Endothelial cell of umbilical vein (primary cell): ENCODE results near the gene ZNF516. TPM values are rescaled to one million over a fixed set of nuclear protein-coding genes. Genes with fewer than 3 reads are reported as not detected.

Experiments used
- BruUV-seq: library from RNA; stranded (reverse); fragments of 400-500 nt; replicated peaks from 2 replicates; lab custom pipeline; 2021; lab: Mats Ljungman, UMichigan
- CTCF ChIA-PET: fragments of 300-600, 350-600 bp; sonication (Branson Sonifier 250); formaldehyde crosslinking; loops from one replicate; lab custom pipeline; 2021; ENCODE audit warnings: antibody characterized with exemption, inconsistent platforms; lab: Charles Lee
- POLR2A ChIA-PET: fragments of 300-600, 350-600 bp; sonication (Branson Sonifier 250); formaldehyde crosslinking; loops from one replicate; lab custom pipeline; 2021; ENCODE audit warnings: antibody characterized with exemption, inconsistent platforms; lab: Charles Lee
- DNase-seq: peaks from one replicate; pipeline ENCODE4 v3.0.0-alpha.2; 2011; ENCODE audit warnings: low read depth, low spot score
- FAIRE-seq: peaks from 2 replicates; lab custom pipeline; 2011; peaks lifted over from hg19 to GRCh38; lab: Jason Lieb, UNC
- H2AFZ ChIP-seq: 2 replicates; pipeline ENCODE4 v1.6.0; 2012; ENCODE audit warnings: low read depth, low read length, control low read depth, inconsistent platforms
- H3K27ac ChIP-seq: 2 replicates; pipeline ENCODE4 v1.5.1; 2011; ENCODE audit warnings: low read depth, mild to moderate bottlenecking, control low read depth, low read length, moderate library complexity; ENCODE audit not compliant: insufficient read depth
- H3K27me3 ChIP-seq, 2 experiments: 2 replicates each; pipeline versions ENCODE4 v1.6.0 to v1.6.1; 2011; ENCODE audit warnings: low read length in 2 of 2, mixed read lengths in 1 of 2; ENCODE audit not compliant: control insufficient read depth in 2 of 2, insufficient read depth in 2 of 2
- H3K36me3 ChIP-seq, 2 experiments: 2 replicates in 1 of 2; 3 replicates in 1 of 2; pipeline ENCODE4 v1.5.1; 2011; ENCODE audit warnings: low read length in 2 of 2, mild to moderate bottlenecking in 1 of 2, moderate library complexity in 1 of 2; ENCODE audit not compliant: control insufficient read depth in 2 of 2, insufficient read depth in 2 of 2; ENCODE audit errors: extremely low read depth in 1 of 2
- H3K4me1 ChIP-seq: 3 replicates; pipeline ENCODE4 v1.5.1; 2011; ENCODE audit warnings: mild to moderate bottlenecking, low read length; ENCODE audit not compliant: control insufficient read depth, insufficient read depth; ENCODE audit errors: extremely low read depth
- H3K4me2 ChIP-seq: 2 replicates; pipeline ENCODE4 v1.6.1; 2011; ENCODE audit warnings: low read length, control low read depth, mixed read lengths; ENCODE audit not compliant: insufficient read depth
- H3K4me3 ChIP-seq, 3 experiments: fragments of 200-600 bp in 1 of 3; sonication (generic), shearing (Covaris generic) in 1 of 3; replicated peaks in 1 of 3; 2 replicates each; pipeline ENCODE4 v1.5.1; 2011 to 2016; ENCODE audit warnings: control low read depth in 3 of 3, low read length in 3 of 3, mild to moderate bottlenecking in 2 of 3, inconsistent platforms in 1 of 3, low read depth in 1 of 3, moderate library complexity in 1 of 3; ENCODE audit not compliant: insufficient read depth in 1 of 3
- H3K79me2 ChIP-seq: 2 replicates; pipeline ENCODE4 v1.6.0; 2012; ENCODE audit warnings: low read length, inconsistent platforms; ENCODE audit not compliant: control insufficient read depth, insufficient read depth
- H3K9ac ChIP-seq: replicated peaks from 2 replicates; pipeline ENCODE3; 2011; ENCODE audit warnings: low read length, control low read depth; ENCODE audit not compliant: insufficient read depth; ENCODE audit errors: extremely low read depth
- H3K9me1 ChIP-seq: replicated peaks from 3 replicates; pipeline ENCODE4 v1.6.0; 2011; ENCODE audit warnings: mild to moderate bottlenecking, low read length; ENCODE audit not compliant: control insufficient read depth, insufficient read depth; ENCODE audit errors: extremely low read depth
- H3K9me3 ChIP-seq: replicated peaks from 2 replicates; pipeline ENCODE4 v1.5.1; 2012; ENCODE audit warnings: low read length, inconsistent platforms; ENCODE audit not compliant: control insufficient read depth, insufficient read depth
- H4K20me1 ChIP-seq: replicated peaks from 2 replicates; pipeline ENCODE3; 2011; ENCODE audit warnings: mild to moderate bottlenecking, low read length; ENCODE audit not compliant: control insufficient read depth, insufficient read depth; ENCODE audit errors: extremely low read depth
- EZH2 ChIP-seq: IDR thresholded peaks from 2 replicates; pipeline ENCODE4 v1.6.1; 2012; ENCODE audit warnings: borderline replicate concordance, low read depth, mild to moderate bottlenecking, moderate library complexity, low read length, inconsistent platforms; ENCODE audit not compliant: severe bottlenecking
- FOS ChIP-seq: IDR thresholded peaks from 2 replicates; pipeline ENCODE4 v1.6.1; 2011; ENCODE audit warnings: mild to moderate bottlenecking, low read length, moderate library complexity, borderline replicate concordance; ENCODE audit not compliant: insufficient read depth
- GATA2 ChIP-seq: IDR thresholded peaks from 2 replicates; pipeline ENCODE4 v1.7.0; 2011; ENCODE audit warnings: low read depth, mild to moderate bottlenecking, moderate library complexity, mixed read lengths, low read length; ENCODE audit not compliant: insufficient read length, insufficient read depth
- JUN ChIP-seq: IDR thresholded peaks from 2 replicates; pipeline ENCODE4 v1.6.1; 2011; ENCODE audit warnings: borderline replicate concordance, low read depth; ENCODE audit not compliant: insufficient read length, insufficient read depth
- MYC ChIP-seq: IDR thresholded peaks from one replicate; pipeline ENCODE4 v1.6.1; 2011; ENCODE audit warnings: mild to moderate bottlenecking, low read depth, low read length
- POLR2A ChIP-seq: IDR thresholded peaks from 2 replicates; pipeline ENCODE4 v1.6.1; 2012; ENCODE audit warnings: low read depth, mild to moderate bottlenecking, control low read depth, low read length
- POLR2AphosphoS5 ChIP-seq: IDR thresholded peaks from 2 replicates; pipeline ENCODE4 v1.6.1; 2012; ENCODE audit warnings: low read depth, mild to moderate bottlenecking, control low read depth, low read length, moderate library complexity; ENCODE audit not compliant: insufficient read depth
- dilution Hi-C: fragments of 300-500 bp; cut with MboI; formaldehyde crosslinking; loops from one replicate; pipeline ENCODE4 v1.15.0; 2019; ENCODE audit warnings: low sequenced_read_pairs; ENCODE audit not compliant: extremely low pct_ligation_motif_present
- intact Hi-C: fragments of 100-400 bp; cut with micrococcal nuclease; formaldehyde crosslinking; loops from one replicate; pipeline ENCODE4 v1.10.0; 2022
- polyA plus RNA-seq, 4 experiments: library from polyadenylated mRNA; depleted of rRNA in 3 of 4; stranded (reverse) in 3 of 4; unstranded in 1 of 4; fragments of >200 nt; gene quantifications; 2 replicates each; pipeline versions ENCODE4 v1.2.1 to v1.2.3, GENCODE V29; 2011 to 2012; ENCODE audit warnings: missing spikeins in 1 of 4
- total RNA-seq: library from RNA; stranded (reverse); gene quantifications from 2 replicates; pipeline ENCODE4 v1.2.3, GENCODE V29; 2021
- TF ChIP-seq, protein P1 (sequence below): IDR thresholded peaks from 2 replicates; pipeline ENCODE4 v1.6.1; 2011; ENCODE audit not compliant: insufficient read depth, insufficient read length
- TF ChIP-seq, protein P2 (sequence below), 2 donors: IDR thresholded peaks; 1 replicate in 1 of 2; 2 replicates in 1 of 2; pipeline ENCODE4 v1.5.1; 2011; ENCODE audit warnings: low read length in 2 of 2, mild to moderate bottlenecking in 2 of 2, moderate library complexity in 2 of 2, control low read depth in 1 of 2, inconsistent platforms in 1 of 2, low read depth in 1 of 2; ENCODE audit not compliant: insufficient read depth in 1 of 2; ENCODE audit errors: extremely low read depth in 1 of 2

ZNF516 gene
- total and polyA plus RNA-seq, 2 donors (not counting 3 experiments of a cell fraction or from before 2014, with no cell fraction given) = 3.6 to 19.1 TPM

DNA sequence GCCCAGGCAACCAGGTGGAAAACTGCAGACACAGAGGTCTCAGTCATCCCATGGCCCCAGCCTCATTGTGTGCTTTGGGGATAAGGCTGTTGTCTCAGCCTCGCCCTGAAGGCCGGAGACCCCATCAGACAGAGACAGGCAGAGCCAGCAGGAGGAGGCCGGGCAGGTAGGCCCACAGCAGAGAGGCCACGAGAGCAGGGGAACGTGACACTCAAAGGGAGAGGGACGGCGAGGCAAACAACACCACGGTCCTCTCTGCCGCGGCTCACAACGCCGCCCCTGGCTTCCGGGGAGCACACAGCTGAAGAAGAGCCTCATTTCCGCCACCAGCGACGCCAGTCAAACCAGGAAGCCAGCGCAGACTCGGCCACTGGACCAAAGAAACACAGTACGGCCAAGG, 103.3 kb downstream of the ZNF516 start:
- no TSS peak for BruUV-seq
- POLR2A ChIA-PET = no interaction called here
- H3K36me3 ChIP-seq = no peaks in the 10 kb centered on the region
- H4K20me1 ChIP-seq = no peaks in the 10 kb centered on the region
- no peak overlapping the region for H3K9ac ChIP-seq
- dilution Hi-C loops (no loop called here), intact Hi-C loops (no loop called here)
- CTCF ChIA-PET = no interaction called here
- H3K27me3 ChIP-seq = no peaks in the 10 kb centered on the region
- no peak overlapping the region for H3K4me3 ChIP-seq
- FAIRE-seq (no peak), DNase-seq (no peak)
- no peaks in the 10 kb centered on the region for H3K9me1 ChIP-seq
- H3K27ac ChIP-seq = no peak overlapping the region
- TF ChIP-seq GATA2 = no peak
- TF ChIP-seq, protein P1, sequence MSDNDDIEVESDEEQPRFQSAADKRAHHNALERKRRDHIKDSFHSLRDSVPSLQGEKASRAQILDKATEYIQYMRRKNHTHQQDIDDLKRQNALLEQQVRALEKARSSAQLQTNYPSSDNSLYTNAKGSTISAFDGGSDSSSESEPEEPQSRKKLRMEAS = no peak
- TF ChIP-seq MYC = no peak
- no peak for TF ChIP-seq JUN
- TF ChIP-seq, protein P2, sequence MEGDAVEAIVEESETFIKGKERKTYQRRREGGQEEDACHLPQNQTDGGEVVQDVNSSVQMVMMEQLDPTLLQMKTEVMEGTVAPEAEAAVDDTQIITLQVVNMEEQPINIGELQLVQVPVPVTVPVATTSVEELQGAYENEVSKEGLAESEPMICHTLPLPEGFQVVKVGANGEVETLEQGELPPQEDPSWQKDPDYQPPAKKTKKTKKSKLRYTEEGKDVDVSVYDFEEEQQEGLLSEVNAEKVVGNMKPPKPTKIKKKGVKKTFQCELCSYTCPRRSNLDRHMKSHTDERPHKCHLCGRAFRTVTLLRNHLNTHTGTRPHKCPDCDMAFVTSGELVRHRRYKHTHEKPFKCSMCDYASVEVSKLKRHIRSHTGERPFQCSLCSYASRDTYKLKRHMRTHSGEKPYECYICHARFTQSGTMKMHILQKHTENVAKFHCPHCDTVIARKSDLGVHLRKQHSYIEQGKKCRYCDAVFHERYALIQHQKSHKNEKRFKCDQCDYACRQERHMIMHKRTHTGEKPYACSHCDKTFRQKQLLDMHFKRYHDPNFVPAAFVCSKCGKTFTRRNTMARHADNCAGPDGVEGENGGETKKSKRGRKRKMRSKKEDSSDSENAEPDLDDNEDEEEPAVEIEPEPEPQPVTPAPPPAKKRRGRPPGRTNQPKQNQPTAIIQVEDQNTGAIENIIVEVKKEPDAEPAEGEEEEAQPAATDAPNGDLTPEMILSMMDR (IDR thresholded peaks at IDR 0.05; ENCODE audit: extremely low read depth in 1 of 2, insufficient read depth in 1 of 2, low read depth in 1 of 2, low read length in 2 of 2) = no peak
- TF ChIP-seq POLR2AphosphoS5 = no peak
- TF ChIP-seq POLR2A = no peak
- TF ChIP-seq EZH2 = no peak
- TF ChIP-seq FOS = no peak
- H3K4me1 ChIP-seq = no peaks in the 10 kb centered on the region
- H3K9me3 ChIP-seq = no peaks in the 10 kb centered on the region
- no peaks in the 10 kb centered on the region for H3K79me2 ChIP-seq
- H2AFZ ChIP-seq = no peak overlapping the region
- no peak overlapping the region for H3K4me2 ChIP-seq
